Ishikawa (cell line): ENCODE data around the gene FRZB.
A peak's percentile ranks its signal among the peaks of the same experiment; 100 is the strongest.

Experiments
- CEBPB ChIP-seq: IDR thresholded peaks from 2 replicates; pipeline ENCODE4 v1.6.1; 2012
- CREB1 ChIP-seq: IDR thresholded peaks from 2 replicates; pipeline ENCODE4 v1.6.1; 2012; ENCODE audit warnings: low read depth
- EGR1 ChIP-seq: IDR thresholded peaks from 2 replicates; pipeline ENCODE4 v1.6.1; 2012
- EP300 ChIP-seq: IDR thresholded peaks from 2 replicates; pipeline ENCODE4 v1.6.1; 2012; ENCODE audit warnings: borderline replicate concordance
- FOXM1 ChIP-seq: IDR thresholded peaks from 2 replicates; pipeline ENCODE4 v1.6.1; 2012; ENCODE audit warnings: low read depth, borderline replicate concordance
- MAX ChIP-seq: IDR thresholded peaks from 2 replicates; pipeline ENCODE4 v1.6.1; 2012
- NFIC ChIP-seq: IDR thresholded peaks from 2 replicates; pipeline ENCODE4 v1.6.1; 2012
- RAD21 ChIP-seq: IDR thresholded peaks from 2 replicates; pipeline ENCODE4 v1.6.1; 2012; ENCODE audit warnings: low read depth
- TAF1 ChIP-seq: IDR thresholded peaks from 2 replicates; pipeline ENCODE4 v1.6.1; 2012; ENCODE audit warnings: low read depth, mild to moderate bottlenecking
- TCF12 ChIP-seq: IDR thresholded peaks from 2 replicates; pipeline ENCODE4 v1.6.1; 2012; ENCODE audit warnings: low read depth
- TEAD4 ChIP-seq: IDR thresholded peaks from 2 replicates; pipeline ENCODE4 v1.6.1; 2012
- USF1 ChIP-seq: IDR thresholded peaks from 2 replicates; pipeline ENCODE4 v1.6.1; 2012
- YY1 ChIP-seq: IDR thresholded peaks from 2 replicates; pipeline ENCODE4 v1.6.1; 2012; ENCODE audit warnings: low read depth
- ZBTB7A ChIP-seq: IDR thresholded peaks from 2 replicates; pipeline ENCODE4 v1.6.1; 2012; ENCODE audit warnings: low read depth
- TF ChIP-seq, protein P1 (sequence below): IDR thresholded peaks from 2 replicates; pipeline ENCODE4 v1.6.1; 2012; ENCODE audit warnings: low read depth, mild to moderate bottlenecking

FRZB gene

GRCh38 chr2:182866461-182867406 is at the start of gene FRZB:
TSS of gene FRZB (minus strand) at chr2:182866637. CDS start at chr2:182866552, 85 bp downstream.
- no peak for TF ChIP-seq ZBTB7A
- no peak for TF ChIP-seq EP300
- TF ChIP-seq EGR1: no peak

DNA sequence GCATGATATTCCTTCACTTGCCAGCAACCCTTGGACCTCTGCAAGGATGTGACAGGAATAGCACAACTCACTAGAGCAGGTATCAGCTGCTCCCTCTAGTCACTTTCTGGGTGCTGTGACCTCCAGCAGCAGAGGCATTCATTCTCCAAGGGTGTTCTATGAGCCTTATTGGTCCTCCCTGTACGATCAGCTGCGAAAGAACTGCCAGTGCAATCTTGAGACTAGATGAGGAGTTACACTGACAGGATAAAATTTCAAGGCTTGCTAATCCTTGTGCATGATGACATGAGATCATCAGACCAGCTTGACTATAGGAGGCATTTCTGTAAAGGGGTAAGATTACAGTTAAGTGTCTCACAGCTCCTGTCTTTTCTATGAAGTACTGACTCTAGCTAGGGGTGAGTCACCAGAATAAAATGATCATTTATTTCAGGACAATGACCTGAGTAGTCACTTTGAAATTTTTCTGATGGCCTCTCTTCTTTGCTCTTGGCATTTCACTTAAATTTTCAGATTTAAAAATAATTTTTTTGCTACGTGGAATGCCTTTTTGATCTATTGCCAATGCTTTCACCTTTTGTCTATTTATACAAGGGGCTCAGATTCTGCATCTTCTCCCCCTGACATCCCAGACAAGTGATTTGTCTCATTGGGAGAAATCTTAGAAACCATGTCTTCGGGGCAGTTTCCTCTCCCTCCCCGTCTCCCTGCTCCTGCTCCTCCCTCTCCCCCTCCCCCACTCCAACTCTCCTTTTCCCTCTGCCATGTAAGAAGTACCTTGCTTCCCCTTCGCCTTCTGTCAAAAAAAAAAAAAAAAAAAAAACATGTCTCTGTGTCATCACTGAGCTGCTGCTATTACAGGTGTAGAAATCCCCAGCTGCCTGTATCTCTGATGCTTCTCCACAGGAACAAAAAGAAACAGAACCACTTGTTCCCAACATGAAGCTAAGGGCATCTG is 49.2 kb upstream of the FRZB start:
- TF ChIP-seq FOXM1 (no peak), MAX (no peak), TCF12 (no peak), EGR1 (no peak), CREB1 (no peak), TAF1 (no peak), NFIC (no peak), RAD21 (no peak), ZBTB7A (no peak), YY1 (no peak), EP300 (peak; percentile 53; the same call in 1 of the 2 replicates), USF1 (no peak), CEBPB (no peak), TEAD4 (peak; percentile 46; the same call in 1 of the 2 replicates)
- TF ChIP-seq, protein P1, sequence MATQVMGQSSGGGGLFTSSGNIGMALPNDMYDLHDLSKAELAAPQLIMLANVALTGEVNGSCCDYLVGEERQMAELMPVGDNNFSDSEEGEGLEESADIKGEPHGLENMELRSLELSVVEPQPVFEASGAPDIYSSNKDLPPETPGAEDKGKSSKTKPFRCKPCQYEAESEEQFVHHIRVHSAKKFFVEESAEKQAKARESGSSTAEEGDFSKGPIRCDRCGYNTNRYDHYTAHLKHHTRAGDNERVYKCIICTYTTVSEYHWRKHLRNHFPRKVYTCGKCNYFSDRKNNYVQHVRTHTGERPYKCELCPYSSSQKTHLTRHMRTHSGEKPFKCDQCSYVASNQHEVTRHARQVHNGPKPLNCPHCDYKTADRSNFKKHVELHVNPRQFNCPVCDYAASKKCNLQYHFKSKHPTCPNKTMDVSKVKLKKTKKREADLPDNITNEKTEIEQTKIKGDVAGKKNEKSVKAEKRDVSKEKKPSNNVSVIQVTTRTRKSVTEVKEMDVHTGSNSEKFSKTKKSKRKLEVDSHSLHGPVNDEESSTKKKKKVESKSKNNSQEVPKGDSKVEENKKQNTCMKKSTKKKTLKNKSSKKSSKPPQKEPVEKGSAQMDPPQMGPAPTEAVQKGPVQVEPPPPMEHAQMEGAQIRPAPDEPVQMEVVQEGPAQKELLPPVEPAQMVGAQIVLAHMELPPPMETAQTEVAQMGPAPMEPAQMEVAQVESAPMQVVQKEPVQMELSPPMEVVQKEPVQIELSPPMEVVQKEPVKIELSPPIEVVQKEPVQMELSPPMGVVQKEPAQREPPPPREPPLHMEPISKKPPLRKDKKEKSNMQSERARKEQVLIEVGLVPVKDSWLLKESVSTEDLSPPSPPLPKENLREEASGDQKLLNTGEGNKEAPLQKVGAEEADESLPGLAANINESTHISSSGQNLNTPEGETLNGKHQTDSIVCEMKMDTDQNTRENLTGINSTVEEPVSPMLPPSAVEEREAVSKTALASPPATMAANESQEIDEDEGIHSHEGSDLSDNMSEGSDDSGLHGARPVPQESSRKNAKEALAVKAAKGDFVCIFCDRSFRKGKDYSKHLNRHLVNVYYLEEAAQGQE: no peak

GRCh38 chr2:182914852-182915251 is 48.4 kb upstream of the FRZB start:
- TF ChIP-seq CEBPB: no peak
- TF ChIP-seq TCF12: no peak
- TF ChIP-seq, protein P1: no peak
- no peak for TF ChIP-seq ZBTB7A
- TF ChIP-seq CREB1: no peak
- no peak for TF ChIP-seq FOXM1
- no peak for TF ChIP-seq TEAD4
- no peak for TF ChIP-seq EP300
- TF ChIP-seq EGR1: no peak

GRCh38 chr2:182913064-182913463 is 46.6 kb upstream of the FRZB start:
- TF ChIP-seq MAX (no peak), CEBPB (no peak), TCF12 (no peak), TAF1 (no peak), RAD21 (no peak), TEAD4 (no peak), FOXM1 (no peak), EP300 (no peak), ZBTB7A (no peak), CREB1 (no peak)
- TF ChIP-seq, protein P1: no peak
